ENCODE measurements around the gene RTL10. TPM values are rescaled to one million over a fixed set of nuclear protein-coding genes. Genes with fewer than 3 reads are reported as not detected.

The RTL10 gene
- total RNA-seq, 2 donors from 2014 or later = 15.7 to 41.9 TPM

GRCh38 chr22:19892925-19893324 lies 38.3 kb upstream of the RTL10 start:
- Histone ChIP-seq H3K9me3 (no peaks in the 10 kb centered on the region), H3K36me3 (no peaks in the 10 kb centered on the region), H3K27ac (peak overlapping the region; percentile 39 to 47), H3K4me1 (replicated peaks) (peaks cover 21% of the 10 kb centered on the region), H3K4me3 (no peak overlapping the region), H3K27me3 (replicated peaks; ENCODE audit: insufficient read depth) (no peaks in the 10 kb centered on the region)
- DNase-seq (ENCODE audit: low spot score) = no peak
- TF ChIP-seq POLR2A (IDR thresholded peaks at IDR 0.05) (no peak), POLR2AphosphoS5 (IDR thresholded peaks at IDR 0.05) (no peak), CTCF (IDR thresholded peaks at IDR 0.05) (no peak)
- 73% methylated on average over 13 of the region's 13 CpGs for WGBS
- intact Hi-C loops (cut with DNase I) = no loop called here

- peaks cover 21% of the 10 kb centered on the region for H3K4me1 ChIP-seq (replicated peaks)
- no peaks in the 10 kb centered on the region for H3K36me3 ChIP-seq
- H3K9me3 ChIP-seq = no peaks in the 10 kb centered on the region
- no peak for DNase-seq (ENCODE audit: low spot score)
- H3K27ac ChIP-seq = peak overlapping the region; percentile 47 to 53
- TF ChIP-seq POLR2AphosphoS5 (IDR thresholded peaks at IDR 0.05) (no peak), POLR2A (IDR thresholded peaks at IDR 0.05) (no peak), CTCF (IDR thresholded peaks at IDR 0.05) (no peak)
- 26% methylated on average over 24 of the region's 24 CpGs for WGBS
- H3K27me3 ChIP-seq (replicated peaks; ENCODE audit: insufficient read depth) = no peaks in the 10 kb centered on the region
- no peak overlapping the region for H3K4me3 ChIP-seq
- intact Hi-C loops (cut with DNase I) = no loop called here
These were observed 37.7 kb upstream of the RTL10 start for GRCh38 chr22:19892257-19892879.

- TF ChIP-seq CTCF (IDR thresholded peaks at IDR 0.05) (no peak), POLR2A (IDR thresholded peaks at IDR 0.05) (no peak), POLR2AphosphoS5 (IDR thresholded peaks at IDR 0.05) (no peak)
- no peaks in the 10 kb centered on the region for H3K36me3 ChIP-seq
- H3K4me3 ChIP-seq = no peak overlapping the region
- DNase-seq (ENCODE audit: low spot score) = no peak
- H3K27ac ChIP-seq = peak overlapping the region; percentile 47 to 53
- intact Hi-C loops (cut with DNase I) = no loop called here
- WGBS = 15% methylated on average over 21 of the region's 32 CpGs
- H3K4me1 ChIP-seq (replicated peaks) = peaks cover 21% of the 10 kb centered on the region
- H3K9me3 ChIP-seq = no peaks in the 10 kb centered on the region
- no peaks in the 10 kb centered on the region for H3K27me3 ChIP-seq (replicated peaks; ENCODE audit: insufficient read depth)
These were observed 36.9 kb upstream of the RTL10 start for GRCh38 chr22:19891317-19892256.

GRCh38 chr22:19890502-19891316 lies 36.0 kb upstream of the RTL10 start:
- intact Hi-C loops (cut with DNase I) = no loop called here
- no peaks in the 10 kb centered on the region for H3K9me3 ChIP-seq
- DNase-seq (ENCODE audit: low spot score) = no peak
- H3K27me3 ChIP-seq (replicated peaks; ENCODE audit: insufficient read depth) = no peaks in the 10 kb centered on the region
- no peaks in the 10 kb centered on the region for H3K36me3 ChIP-seq
- H3K27ac ChIP-seq = no peak overlapping the region
- 74% methylated on average over 20 of the region's 20 CpGs for WGBS
- H3K4me1 ChIP-seq (replicated peaks) = peaks cover 21% of the 10 kb centered on the region
- no peak overlapping the region for H3K4me3 ChIP-seq
- TF ChIP-seq POLR2A (IDR thresholded peaks at IDR 0.05) (no peak), POLR2AphosphoS5 (IDR thresholded peaks at IDR 0.05) (no peak), CTCF (IDR thresholded peaks at IDR 0.05) (no peak)
